NCI-H2227 treated with DMSO at 0.1 percent for 48 hours (cell line): ENCODE data around the gene SUMO4.

Experiments used
- DNase-seq: peaks from one replicate; lab custom pipeline; 2025; lab: John Stamatoyannopoulos, UW

The SUMO4 gene

DNA sequence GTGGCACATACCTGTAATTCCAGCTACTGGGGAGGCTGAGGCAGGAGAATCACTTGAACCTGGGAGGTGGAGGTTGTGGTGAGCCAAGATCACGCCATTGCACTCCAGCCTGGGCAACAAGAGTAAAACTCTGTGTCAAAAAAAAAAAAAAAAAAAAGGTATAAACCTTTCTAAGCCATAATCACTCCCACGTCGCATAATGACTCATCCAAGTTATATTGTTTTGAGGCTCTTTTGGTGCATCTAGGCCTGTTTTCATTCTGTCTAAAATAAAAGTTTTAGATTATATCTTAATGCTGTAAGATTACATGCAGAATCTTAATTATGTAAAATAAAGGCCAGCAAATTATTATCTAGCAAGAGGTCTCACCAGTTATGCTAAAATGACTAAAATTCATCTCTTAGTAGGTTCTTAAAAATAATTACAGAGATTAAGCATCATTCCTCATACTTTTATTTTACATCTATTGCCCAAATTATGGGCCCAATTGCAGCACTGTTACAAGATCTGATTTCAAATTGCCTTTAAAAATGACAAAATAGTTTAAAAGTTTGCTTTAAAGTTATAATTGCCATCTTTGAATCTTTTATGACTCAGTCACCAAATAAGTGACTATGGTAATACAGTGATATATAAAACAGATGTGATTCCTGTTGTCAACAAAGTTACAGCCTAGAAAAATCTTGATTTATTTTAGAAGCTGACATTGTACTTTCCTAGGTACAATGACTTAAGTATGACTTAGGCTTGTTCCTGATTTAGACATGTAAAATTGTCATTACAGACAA is 10.4 kb upstream of the SUMO4 start:
- DNase-seq, result no peak

DNA sequence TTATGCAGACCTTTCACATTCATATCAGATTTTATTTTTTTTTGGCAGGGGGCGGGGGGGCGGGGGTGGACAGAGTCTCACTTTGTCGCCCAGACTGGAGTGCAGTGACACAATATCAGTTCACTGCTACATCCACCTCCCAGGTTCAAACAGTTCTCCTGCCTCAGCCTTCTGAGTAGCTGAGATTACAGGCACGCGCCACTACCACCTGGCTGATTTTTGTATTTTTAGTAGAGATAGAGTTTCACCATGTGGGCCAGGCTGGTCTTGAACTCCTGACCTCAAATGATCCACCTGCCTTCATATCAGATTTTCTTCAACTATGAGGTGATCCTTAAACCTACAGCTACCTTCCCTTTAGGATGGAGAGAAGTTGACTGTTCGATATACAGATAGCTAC is 8.0 kb upstream of the SUMO4 start:
- no peak for DNase-seq

DNA sequence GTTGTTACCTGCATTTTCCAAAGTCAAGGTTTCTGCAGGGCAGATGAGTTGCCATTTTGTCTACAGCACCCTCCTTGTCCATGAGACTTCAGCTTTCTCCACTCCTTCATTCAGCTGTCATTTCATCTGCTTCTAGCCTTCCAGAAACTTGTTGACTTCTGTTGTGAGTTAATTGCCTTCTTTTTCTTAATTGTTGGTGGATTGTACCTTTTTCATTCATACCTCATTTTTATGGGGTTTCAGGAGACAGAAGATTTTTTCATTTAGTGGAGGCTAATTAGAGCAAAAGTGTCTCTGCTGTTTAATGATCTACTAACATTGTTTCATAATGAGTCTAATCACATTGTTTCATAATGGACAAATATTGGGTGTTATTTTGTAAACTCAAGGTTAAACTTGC is 7.5 kb upstream of the SUMO4 start:
- DNase-seq, result no peak

DNA sequence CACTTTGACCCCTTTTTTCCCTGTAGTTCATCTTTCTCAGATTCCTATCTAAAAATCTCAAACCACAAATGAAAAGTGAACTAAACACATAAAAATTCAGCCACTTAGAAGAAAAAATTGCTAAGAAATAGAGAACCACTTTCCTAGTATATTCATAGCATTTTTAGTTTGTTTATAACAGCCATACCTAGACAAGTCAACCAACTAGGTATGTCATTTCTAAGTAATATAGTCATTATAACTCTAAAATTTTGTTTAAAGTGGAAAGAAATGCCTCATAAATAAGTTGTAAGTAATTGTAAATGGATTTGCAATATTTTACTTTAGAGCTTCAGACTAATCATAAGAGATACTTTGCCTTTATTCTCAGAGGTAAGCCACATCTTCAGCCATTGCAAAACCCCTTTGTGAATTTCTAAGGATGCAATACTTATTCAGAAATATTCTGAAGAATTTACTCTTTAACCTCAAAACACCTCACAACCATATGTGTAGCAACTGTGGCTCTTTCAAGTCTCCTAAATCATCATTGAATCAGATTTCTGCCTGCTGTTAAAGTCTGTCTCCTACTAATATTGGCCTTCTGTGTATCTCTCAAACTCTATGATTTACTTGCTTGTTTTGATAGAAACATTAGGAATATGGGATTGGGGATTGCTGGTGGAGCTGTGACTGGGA is 6.9 kb upstream of the SUMO4 start:
- no peak for DNase-seq

DNA sequence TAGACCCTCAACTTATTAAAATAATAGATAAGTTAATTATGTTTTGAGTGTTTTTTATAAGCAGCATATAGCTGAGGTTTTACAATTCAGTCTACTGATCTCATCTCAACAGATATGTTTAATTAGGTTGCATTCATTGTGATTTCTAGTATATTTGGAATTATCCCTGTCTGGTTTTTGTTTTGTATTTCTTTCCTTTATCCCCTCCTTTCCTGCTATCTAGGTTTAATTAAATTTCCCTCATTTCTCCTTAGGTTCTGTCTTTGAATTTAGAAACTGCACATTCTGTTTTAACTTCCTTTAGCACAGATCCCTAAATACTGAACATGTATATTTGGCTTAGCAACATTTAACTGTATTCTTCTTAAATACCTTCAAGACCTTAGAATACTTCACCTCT is 4.9 kb upstream of the SUMO4 start:
- DNase-seq, result no peak

DNA sequence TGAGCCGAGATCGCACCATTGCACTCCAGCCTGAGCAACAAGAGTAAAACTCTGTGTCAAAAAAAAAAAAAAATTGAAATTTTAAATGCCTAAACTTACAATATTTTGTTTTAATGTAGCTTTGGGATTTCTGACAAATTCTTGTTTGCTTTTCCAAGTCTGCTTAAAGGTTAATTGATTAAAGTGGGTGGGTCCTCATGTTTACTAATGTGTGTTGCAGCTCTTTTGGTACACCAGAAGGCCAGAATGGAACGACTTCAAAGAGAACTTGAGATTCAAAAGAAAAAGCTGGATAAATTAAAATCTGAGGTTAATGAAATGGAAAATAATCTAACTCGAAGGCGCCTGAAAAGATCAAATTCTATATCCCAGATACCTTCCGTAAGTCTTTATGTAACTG is 2.7 kb upstream of the SUMO4 start:
- DNase-seq, result no peak

DNA sequence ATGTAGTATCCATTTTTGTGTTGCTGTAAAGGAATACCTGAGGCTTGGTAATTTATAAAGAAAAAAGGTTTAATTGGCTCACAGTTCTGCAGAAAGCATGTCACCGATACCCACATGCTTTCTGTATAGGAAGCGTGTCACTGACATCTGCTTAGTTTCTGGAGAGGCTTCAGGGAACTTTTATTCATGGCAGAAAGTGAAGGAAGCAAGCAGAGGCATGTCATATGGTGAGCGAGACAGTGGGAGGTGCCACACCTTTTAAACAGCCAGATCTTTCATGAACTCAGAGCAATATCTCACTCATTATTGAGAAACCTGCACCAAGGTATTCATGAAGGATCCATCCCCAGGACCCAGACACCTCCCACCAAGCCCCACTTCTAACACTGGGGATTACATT is 3.5 kb downstream of the SUMO4 start:
- no peak for DNase-seq

DNA sequence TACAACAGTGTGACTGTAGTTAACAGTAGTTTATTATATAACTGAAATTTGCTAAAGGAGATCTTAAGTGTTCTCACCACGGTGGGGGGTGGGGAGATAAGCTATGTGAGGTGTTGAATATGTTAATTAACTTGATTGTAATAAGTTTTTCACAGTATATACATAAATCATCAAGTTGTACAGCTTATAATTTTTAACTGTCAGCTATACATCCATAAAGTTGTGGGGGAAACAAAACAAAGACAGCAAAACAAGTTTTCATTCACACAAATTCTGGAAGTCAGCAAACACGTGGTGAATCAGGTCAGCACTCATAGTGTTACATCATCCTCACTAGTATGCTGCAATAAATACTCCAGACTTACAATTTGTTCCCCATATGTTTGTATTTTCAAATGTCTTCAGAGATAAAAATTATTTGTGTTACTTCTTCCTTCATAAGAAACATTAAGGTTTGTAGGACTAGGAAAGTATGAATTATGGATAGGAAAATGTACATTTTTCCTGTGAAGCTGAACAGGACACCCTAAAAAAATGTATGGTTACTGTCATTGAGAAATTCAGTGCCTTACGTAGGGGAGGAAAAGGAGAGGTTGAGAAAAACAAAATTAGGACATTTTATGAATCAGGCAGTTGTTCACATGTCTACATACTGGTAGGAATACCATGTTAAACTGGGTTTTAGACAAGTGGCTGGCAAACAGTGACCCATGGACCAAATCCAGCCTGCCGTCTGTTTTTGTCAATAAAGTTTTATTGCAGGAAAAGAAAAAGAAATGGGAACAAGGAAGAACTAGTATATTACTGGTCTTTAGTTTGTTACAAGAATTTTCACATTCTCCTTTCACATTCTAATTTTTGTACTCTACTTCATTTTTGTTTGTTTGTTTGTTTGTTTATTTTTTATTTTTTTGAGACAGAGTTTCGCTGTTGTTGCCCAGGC is 6.0 kb downstream of the SUMO4 start:
- no peak for DNase-seq

DNA sequence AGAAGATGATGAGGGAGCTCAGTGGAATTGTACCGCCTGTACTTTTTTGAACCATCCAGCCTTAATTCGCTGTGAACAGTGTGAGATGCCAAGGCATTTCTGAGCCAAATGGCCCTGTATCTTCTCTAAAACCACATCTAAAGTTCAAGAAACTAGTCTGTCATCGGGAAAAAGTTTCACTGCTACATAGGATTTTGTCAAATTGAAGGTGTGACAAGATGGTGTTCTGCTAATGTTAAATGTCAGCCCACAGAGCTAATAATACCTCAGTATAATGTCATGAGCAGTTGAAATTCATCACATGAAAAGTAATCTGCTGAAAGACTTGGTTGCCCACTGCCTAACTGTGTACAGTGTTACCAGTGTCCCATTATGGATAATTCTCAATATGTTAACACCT is 9.6 kb downstream of the SUMO4 start:
- no peak for DNase-seq

DNA sequence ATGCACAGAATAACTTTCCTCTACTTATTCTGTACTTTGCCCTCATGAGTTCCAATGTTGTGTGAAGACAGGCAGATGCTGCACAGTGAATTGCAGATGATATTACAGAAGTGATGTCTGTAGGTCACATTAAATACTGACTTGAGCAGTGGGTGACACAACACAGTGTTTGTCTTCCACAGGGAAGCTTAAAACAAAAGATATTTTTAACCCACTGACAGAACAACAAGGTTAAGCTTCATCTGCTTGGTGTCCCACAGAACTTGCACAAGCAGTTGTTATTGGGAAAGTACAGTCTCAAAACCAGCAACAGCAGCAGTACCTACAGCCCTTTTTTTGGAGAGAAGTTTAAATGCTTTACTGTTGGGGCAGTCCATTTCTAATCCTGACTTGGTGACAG is 10.5 kb downstream of the SUMO4 start:
- no peak for DNase-seq

DNA sequence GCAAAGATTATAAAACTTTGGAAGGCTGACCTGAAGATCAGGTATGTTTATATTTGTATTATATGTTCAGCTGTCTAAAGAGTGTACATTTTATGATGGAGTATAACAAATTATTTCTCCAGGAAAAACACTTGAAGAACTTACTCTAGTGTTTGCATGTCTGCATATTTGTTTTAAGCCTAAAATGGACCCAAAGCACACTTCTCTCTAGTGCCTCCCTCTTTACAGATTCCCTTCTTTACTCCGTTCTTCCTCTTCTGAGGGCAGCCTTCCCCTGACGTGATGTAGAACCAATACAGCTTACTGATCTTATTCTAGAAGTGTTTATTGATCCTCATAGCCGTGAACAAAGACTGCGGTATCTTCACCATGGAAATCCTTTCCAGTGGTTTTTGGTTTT is 13.9 kb downstream of the SUMO4 start:
- DNase-seq, result no peak

DNA sequence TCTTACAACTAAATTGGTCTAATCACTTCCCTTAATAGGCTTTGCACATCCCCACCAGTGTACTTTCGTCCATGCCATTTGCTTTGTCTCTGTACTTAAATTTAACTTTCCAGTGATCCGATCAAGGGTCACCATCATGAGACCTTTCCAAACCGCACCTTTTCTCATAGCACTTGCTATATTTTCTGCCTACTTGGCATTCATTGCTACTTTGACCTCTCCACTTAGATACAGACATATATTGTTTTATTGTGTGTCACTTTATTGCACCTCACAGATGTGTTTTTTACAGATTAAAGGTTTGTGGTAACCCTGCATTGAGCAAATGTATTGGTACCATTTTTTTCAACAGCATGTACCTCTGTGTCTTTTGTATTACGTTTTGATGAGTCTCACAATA is 14.8 kb downstream of the SUMO4 start:
- no peak for DNase-seq

DNA sequence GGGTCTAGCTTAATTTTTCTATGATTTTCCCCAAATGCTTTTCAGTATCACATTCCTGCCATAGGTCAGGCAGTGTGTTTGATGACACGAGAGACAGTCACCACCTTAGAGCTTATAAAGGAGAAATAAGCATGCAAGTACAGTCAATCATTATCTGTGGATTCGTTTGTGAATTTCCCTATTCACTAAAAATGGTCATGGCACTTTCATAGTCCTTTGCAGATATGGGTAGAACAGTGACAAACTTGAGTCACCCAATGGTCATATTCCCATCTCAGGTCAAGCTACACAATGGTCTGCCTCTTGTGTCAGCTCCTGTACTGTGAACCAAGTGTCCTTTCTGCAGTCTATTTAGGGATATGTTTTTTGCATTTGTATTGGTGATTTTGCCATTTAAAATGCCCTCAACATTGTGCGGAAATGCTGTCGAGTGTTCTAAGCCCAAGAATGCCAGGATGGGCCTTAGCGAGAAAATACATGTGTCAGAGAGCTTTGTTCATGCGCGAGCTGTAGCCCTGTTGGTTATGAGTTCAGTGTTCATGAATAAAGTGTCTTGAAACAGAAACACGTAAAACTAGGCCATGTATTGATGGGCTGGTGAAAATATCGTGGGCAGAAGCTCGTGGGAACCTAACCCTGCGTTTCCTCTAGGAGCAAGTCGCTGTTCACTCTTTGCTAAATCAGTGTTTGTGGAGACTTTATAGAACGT is 19.8 kb downstream of the SUMO4 start:
- no peak for DNase-seq

DNA sequence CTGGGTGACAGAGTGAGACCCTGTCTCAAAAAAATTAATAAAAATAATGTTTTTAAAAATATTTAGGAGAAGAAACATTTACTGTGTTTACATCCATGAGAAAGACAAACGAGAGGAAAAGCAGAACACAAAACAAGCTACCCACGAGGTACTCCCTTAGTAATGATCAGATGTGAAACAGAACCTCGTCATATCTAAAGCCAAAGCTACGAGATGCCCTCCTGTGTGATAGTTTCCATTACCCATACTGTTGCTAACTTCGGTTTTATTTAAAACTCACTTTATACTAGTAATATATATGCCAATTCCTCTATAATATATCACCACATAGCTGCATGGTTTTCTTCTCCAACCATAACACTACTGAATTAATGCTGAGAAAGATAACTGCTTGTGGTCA is 21.1 kb downstream of the SUMO4 start:
- no peak for DNase-seq

DNA sequence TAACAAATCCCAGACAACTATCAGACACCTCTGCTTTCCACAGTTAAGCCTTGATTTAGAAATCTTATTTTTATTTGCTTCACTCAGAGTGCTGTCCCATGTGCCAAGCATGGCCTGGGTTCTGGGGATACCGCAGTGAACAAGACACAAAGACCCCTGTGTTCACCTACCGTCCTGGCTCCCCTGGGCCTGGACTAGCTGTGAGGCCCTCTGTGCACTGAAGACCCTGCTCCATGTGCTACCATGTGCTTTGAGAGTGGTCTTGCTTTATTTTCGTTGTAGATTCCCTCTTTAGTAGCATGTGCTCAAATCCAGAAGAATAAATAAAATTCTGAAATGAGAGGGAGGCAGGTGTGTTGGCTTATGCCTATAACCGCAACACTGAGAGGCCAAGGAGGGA is 22.5 kb downstream of the SUMO4 start:
- DNase-seq, result no peak

DNA sequence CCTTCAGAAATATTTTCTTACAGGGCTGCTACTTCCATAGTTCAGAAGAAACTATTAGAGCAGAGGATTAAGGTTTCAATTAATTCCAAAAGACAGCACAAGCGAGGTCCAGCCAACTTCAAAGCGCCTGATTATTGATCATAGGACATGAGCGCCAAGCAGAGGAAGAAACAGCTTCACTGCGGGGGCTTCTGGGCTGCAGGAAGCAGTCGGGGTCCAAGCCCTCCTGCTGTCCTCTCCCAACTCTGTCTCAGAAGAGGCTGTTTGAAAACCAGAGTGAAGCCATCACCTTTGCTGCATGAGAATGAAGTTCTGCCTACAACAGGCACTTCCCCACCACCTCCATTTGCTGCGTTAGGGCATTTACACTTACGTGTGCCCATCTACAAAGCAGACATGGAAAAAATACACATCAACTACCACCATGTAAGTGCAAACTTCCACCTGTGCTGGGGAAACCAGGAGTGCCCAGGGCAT is 23.9 kb downstream of the SUMO4 start:
- DNase-seq, result no peak

DNA sequence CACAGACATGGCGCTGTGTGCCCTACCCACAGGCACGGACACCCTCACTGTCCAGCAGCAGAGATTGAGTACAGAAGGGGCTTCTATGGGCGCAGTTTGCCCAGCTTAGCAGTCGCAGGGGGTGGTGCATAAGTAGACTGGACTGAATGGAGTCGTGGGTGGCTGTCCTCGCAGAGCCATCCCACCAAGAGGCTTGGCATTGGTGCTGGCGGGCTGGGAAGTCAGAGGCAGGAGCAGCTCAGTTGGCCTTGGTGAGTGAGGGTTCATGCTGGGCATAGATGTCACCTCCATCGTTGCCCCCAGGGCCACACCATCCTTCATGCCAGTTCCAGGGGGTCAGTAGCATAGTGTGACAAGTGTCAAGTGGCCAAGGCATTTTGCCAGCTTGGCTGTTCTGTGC is 25.2 kb downstream of the SUMO4 start:
- DNase-seq, result no peak

DNA sequence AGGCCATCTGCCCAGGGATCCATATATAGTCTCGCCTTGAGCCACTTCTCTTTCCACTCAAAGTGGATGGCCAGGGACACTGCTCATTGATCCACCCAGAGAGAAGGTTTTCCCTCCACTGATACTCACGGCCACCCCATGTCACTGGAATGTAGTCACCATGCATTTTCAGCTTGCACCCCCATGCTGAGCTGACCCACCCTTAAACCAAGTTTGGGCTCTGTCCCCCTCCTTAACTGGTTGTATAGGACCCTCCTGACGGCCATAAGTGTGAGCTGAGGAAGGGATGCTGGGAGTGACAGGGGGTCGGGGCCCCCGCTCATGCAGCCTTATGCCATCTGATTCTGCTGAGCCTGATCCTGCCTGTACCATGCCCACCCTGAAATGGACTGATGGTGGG is 25.7 kb downstream of the SUMO4 start:
- DNase-seq, result no peak

DNA sequence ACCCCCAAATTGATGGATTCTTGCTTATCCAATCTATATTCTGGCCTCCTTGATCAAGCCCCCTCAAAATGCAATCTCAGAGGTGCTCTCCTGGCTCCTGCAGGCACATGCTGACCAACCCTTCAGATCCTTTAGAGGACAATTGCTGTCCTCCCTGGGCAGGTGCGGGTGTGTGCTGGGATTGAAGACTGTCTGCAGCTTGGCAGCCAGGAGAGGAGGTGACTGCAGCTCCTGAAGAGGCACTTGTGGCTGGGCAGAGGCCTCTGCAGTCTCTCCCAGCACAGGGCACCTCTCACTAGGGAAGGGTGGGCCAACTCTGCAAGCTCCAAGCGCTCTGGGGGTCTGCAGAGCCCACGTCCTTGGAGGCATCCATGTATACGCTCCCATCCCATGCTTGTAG is 28.5 kb downstream of the SUMO4 start:
- DNase-seq, result no peak

DNA sequence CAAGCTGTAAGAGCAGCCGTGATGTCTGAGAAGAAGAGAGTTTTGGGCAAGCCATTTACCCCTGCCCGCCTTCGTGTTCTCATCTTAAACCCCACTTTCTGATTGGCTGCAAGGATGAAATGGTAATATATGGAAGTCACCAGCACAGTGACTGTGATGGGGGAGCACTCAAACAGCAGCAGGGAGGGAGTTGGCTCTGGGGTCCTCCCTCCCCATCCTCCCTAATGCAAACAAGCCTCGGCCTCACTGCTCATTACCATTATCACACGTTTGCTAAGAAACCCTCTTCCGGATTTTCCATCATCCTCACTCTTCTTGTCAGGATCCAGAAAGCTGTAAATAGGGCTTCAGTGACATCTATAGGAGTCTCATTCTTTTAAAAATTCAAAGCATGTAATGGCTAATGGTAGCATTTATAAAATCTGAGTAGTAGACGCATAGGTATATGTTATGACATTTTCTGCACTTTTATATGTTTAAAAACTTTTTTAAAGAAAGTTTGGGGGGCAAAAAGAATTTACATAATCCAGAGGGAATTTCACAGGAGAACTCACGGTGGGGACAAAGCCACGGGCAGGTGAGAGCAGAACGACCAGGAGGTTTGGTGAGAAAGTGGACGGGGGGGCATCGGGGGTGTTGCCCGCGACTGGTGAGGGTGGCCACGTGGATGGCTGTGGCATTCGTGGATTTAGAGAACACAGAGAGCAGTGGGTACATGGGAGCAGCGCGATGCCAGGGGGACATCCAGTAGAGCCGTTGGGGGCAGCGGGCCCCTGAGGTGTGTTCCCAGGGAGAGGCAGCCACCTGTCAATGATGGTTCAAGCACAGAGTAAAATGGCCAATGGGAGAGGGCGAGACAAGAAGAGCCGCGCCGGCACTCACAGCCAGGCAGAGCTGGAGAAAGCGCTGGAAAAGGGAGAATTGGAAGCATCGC is 29.6 kb downstream of the SUMO4 start:
- DNase-seq, result no peak
